ENCODE results near the gene MEI1.

DNA sequence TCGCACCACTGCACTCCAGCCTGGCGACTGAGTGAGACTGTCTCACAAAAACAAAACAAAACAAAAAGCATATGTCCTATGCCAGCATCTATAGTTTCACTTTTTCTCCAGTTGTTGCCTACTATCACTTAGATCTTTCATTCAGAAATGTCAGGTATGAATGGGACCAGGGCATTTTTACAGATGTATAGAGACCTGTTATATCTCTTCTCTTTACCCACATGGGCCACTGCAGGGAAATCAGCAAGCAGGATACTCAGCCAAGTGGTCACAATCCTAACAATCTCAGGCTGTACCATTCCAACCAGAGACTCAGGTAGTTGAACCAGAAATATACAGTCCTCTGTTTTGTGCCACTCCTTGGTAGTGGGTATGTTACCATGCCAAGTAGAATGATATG is 117.6 kb downstream of the MEI1 start:
- TF ChIP-seq CTCF (IDR thresholded peaks at IDR 0.05; ENCODE audit: low read depth, low read length, missing input control) (no peak), RAD21 (IDR thresholded peaks at IDR 0.05) (no peak), RXRA (IDR thresholded peaks at IDR 0.05) (no peak)
- TF ChIP-seq, protein P1, sequence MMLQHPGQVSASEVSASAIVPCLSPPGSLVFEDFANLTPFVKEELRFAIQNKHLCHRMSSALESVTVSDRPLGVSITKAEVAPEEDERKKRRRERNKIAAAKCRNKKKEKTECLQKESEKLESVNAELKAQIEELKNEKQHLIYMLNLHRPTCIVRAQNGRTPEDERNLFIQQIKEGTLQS (IDR thresholded peaks at IDR 0.05): no peak
- TF ChIP-seq, protein P2, sequence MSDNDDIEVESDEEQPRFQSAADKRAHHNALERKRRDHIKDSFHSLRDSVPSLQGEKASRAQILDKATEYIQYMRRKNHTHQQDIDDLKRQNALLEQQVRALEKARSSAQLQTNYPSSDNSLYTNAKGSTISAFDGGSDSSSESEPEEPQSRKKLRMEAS (IDR thresholded peaks at IDR 0.05): no peak

Data from liver (tissue), 3 donors.